Stimulated activated CD4-positive, alpha-beta T cell treated with anti-CD3 and anti-CD28 coated beads, Interleukin-2, amount 100 ng/mL, for 48 hours (primary cell): ENCODE results near the gene CENPT.

Experiments
- DNase-seq, 2 donors: peaks; one replicate each; pipeline ENCODE4 v3.0.0-alpha.2; 2020

Gene CENPT, protein sequence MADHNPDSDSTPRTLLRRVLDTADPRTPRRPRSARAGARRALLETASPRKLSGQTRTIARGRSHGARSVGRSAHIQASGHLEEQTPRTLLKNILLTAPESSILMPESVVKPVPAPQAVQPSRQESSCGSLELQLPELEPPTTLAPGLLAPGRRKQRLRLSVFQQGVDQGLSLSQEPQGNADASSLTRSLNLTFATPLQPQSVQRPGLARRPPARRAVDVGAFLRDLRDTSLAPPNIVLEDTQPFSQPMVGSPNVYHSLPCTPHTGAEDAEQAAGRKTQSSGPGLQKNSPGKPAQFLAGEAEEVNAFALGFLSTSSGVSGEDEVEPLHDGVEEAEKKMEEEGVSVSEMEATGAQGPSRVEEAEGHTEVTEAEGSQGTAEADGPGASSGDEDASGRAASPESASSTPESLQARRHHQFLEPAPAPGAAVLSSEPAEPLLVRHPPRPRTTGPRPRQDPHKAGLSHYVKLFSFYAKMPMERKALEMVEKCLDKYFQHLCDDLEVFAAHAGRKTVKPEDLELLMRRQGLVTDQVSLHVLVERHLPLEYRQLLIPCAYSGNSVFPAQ

DNA sequence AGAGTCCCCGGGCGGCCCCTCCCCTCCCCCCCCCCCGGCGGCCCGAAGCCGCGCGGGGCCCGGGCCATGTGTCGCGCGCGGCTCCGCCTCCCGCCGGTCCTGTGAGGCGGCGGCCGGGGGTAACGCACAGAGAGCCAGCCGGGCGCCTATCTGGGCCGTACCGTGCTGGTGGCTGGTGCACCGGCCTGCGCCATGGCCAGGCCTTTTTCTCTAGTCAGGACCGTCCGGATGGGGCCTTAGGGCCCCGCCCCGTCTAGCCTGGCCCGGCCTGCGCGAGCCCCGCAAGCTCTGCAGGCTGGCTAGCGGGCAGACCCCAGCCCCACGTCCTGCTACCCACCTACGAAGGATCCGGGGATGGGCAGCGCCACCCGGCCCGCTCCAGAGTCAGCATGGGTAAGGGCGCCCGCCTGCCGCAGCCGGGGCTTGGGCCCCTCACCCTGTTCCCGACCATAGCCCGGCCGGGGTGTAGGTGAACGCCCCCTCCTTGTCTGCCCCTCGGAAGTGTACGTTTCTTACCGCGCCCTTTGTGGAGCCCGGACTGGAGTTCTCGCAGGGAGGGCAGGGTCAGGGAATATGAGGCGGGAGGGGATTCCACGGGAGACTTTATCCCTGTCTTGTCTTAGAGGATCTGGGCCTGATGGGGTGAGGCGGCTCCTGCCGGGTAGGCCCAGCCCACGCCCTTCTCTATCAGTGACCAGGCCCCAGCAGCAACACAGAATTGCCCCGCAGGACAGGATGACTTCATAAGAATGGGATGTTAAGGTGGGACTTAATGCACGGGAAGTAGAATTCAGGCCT is at the start of gene CENPT:
TSS of gene CENPT (minus strand) at position 630 of the 798 bp plus-strand sequence. CDS start 13,834 bp downstream, outside the sequence.
- DNase-seq = no peak

DNA sequence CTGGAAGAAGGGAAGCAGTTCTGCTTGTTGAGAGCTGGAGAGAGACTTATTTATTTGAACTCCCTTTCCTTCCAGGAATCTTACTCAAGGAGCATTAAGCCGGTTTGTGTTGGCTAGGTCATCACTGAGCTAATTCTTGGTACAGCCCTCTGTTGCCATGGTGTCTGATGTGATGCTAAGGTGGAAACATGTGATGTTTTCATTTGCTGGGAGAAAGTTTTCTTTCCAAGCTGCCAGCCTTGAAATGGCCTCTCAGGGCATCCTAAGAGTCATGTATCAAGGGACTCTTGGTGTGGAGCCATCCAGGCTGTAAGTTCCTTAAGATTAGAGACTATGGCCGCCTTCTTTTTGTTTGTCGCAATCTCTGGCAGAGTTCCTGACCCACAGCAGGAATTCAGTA is 49.7 kb upstream of the CENPT start:
- no peak for DNase-seq

DNA sequence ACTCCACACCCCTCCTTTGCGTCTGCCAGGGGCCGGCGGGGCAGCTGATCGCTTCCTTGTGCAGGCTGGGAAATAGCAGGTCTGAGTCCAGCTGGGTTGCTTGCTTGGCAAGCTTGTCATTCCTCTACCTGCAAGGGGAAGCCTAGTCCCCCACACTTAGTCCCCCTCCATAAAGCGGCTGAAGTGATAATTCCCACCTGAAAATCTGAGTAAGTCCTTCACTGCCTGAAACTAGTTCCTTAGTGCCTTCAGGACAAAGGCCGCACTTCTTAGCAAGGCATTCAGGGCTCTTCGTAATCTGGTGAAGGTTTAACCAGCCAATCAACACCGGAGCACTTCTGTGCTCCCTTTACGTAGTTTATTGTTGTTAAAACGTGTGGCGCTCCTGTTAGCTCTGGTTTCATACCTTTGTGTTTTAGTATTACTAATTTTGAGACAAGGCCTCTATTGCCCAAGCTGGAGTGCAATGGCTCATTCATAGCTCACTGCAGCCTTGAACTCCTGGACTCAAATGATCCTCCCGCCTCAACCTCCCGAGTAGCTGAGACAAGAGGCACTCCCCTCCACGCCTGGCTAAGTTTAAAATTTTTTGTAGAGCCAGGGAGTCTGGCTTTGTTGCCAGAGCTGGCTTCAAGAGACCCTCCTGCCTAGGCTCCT is 46.4 kb upstream of the CENPT start:
- no peak for DNase-seq

DNA sequence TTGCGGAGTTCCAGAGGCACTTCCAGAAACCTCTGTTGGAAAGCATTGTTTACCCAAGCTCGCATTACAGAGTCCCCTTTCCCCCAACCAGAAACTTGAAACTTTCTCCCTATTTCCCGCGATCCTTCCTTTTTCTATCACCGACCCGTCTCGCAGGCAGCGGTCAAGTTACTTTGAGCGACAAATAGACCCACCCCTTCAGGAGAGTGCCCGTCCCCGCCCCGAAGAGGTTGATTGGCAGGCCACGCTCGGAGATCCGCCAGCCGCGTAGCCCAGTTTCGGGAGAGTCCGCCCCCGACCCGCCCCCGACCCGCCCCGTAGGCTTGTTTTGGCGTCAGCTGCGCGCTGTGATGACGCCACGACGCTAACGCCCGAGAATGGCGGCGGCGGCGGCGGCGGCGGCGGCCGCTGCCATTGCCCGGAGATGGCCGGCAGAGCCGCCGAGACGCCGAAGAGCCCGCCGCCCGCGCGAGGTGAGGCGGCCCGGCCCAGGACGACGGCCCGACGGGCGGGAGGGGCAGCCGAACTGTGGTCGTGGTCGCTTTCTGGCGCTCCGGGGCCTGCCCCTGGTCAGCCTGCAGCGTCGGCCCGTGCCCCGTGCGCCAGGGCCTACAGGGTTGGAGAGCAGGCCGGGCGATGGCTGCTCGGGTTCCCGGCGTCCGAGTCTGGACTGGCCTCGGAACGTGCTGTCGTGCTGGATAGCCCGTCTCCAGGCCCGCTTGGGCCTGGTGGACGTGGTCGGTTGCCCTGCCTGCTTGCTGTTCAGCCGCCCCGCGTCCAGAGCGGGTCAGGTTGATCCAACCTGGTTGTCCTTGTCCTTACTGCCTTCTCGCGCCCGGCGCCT is 45.6 kb upstream of the CENPT start, which contains the start of gene PSKH1:
TSS of gene PSKH1 (plus strand) at position 356 of the 844 bp plus-strand sequence. CDS start 15,496 bp downstream, outside the sequence.
- peak; percentile 91 to 95 for DNase-seq

DNA sequence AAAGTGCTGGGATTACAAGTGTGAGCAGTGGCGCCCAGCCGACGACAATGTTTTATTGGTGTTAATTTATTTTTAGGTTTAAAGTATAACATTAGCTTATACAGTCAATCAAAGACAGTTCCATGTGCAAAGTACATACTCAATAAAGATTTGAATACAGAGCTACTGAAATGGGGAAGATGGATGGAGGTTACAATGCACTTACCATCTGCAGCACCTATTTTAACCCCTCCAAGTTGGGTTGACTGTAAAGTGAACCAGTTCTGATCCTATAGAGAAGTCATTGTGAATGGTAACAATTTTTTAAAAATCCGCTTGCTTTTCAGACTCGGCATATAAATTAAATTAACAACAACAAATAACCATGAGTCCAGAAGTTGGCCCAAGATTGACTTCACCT is 44.9 kb upstream of the CENPT start:
- DNase-seq = no peak

DNA sequence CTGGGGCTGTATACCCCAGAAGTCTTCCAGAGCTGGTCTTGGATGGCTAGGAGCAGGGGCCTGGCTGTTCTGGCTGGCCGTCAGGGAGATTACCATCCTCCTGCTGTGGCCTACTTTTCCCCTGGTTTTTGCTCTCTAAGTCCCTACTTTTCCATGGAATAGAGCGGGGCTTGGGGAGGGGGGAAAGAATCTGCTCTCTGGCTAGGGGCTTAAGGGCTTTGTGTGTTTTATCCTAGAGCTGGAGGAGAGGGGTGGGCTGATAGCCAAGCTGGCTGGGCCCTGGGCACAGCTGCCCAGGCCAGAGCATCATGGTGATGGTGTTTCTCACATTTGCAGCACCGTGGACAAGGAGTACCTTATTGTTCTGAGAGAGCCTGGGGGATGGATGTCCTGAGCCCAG is 40.8 kb upstream of the CENPT start:
- no peak for DNase-seq

DNA sequence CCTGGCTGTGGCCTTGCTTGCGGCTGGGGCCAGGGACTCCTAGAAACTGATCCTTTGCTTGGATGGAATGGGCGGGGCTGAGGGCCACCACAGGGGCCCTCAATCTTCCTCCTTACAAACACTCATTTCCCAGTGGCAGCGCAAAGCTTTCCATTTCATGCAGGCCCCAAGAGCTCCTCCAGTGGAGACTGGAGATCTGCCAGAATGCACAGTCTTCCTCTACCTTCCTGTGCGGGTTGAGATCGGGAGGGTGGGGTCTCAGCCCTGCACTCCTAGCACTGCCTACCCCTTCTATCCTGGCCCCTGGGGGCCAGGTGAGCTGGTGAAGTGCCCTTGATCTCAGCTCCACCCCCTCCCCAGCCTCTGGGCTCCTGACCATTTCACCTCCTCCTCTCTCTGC is 38.9 kb upstream of the CENPT start:
- no peak for DNase-seq

DNA sequence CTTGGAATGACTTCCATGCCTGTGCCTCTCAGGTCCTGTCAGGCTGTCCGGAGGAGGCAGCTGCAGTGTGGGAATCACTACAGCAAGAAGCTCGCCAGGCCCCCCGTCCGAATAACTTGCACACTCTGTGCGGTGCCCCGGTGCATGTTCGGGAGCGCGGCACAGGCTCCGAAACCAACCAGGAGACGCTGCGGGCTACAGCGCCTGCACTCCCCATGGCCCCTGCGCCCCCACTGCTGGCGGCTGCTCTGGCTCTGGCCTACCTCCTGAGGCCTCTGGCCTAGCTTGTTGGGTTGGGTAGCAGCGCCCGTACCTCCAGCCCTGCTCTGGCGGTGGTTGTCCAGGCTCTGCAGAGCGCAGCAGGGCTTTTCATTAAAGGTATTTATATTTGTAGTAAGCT is 38.5 kb upstream of the CENPT start:
- DNase-seq = no peak

DNA sequence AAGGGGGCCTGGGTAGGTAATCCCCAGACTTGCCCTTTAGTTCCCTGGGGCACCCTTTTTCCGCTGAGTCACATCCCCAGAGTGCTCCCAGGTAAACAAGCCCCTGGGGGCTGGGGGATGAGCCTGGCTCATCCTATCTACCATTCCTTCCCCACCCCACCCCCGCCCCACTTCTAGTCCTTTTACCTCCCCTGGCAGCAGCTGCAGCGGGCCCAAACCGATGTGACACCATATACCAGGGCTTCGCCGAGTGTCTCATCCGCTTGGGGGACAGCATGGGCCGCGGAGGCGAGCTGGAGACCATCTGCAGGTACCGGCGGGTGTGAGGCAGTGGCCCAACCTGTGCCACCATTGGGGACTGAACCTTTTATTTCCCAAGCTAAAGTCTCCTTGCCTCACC is 38.1 kb upstream of the CENPT start:
- no peak for DNase-seq

DNA sequence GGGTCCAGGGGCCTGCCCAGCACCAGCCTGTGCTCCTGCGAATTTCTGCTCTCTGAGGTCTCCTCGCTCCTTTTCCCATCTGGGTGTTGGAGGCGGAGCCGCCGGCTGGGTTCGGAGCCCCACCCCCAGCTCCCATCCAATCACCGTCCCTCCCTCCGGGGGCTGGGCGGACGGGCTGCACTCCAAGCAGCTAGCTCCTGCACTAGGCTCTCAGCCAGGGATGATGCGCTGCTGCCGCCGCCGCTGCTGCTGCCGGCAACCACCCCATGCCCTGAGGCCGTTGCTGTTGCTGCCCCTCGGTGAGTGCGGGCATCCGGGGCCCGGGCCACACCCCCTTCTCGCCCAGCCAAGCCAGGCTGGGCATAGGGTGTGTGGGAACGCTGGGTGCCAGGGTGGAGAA is 37.2 kb upstream of the CENPT start, which contains the start of gene NRN1L:
TSS of gene NRN1L (plus strand) at position 202 of the 400 bp plus-strand sequence. CDS start at position 221, 19 bp downstream.
- DNase-seq = no peak

DNA sequence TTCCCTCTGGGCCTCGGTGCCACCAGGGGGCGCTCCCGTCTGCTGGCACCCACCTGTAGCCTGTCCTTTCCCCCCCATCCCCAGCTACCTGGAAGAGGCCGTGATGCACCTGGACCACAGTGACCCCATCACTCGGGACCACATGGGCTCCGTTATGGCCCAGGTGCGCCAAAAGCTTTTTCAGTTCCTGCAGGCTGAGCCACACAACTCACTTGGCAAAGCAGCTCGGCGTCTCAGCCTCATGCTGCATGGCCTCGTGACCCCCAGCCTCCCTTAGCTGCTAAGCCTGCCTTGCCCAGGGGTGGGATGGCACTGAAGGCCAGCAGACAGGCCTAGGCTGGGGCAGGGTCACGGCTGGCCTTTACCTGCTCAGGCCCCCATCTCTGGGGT is 36.4 kb upstream of the CENPT start:
- peak; percentile 65 to 75 for DNase-seq

DNA sequence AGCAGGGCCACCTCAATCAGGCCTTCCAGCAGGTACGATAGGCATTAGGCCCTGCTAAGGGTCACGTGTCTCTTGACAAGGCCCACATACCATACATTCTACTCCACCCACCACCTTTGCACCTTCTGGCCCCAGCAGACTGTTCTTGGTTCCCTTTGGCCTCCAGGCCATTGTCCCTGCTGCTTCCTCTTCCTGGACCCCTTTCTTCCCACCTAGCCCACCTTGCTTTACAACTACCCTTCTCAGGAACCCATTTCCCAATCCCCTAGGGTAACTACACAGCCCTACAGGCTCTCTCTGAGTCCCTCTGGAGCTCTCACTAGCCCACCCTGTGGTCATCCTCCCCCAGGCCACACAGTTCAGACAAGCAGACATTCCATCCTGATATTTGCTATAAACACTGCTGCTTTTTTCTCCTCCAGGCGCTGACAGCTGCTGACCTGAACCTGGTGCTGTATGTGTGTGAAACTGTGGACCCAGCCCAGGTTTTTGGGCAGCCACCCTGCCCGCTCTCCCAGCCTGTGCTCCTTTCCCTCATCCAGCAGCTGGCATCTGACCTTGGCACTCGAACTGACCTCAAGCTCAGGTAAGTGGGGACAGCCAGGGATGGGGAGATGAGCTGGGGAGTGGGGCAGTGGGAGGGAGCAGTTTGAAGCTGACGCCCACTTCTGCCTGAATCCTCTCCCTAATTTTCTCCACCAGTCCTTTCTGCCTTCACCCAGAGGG is 35.8 kb upstream of the CENPT start:
- DNase-seq = no peak

DNA sequence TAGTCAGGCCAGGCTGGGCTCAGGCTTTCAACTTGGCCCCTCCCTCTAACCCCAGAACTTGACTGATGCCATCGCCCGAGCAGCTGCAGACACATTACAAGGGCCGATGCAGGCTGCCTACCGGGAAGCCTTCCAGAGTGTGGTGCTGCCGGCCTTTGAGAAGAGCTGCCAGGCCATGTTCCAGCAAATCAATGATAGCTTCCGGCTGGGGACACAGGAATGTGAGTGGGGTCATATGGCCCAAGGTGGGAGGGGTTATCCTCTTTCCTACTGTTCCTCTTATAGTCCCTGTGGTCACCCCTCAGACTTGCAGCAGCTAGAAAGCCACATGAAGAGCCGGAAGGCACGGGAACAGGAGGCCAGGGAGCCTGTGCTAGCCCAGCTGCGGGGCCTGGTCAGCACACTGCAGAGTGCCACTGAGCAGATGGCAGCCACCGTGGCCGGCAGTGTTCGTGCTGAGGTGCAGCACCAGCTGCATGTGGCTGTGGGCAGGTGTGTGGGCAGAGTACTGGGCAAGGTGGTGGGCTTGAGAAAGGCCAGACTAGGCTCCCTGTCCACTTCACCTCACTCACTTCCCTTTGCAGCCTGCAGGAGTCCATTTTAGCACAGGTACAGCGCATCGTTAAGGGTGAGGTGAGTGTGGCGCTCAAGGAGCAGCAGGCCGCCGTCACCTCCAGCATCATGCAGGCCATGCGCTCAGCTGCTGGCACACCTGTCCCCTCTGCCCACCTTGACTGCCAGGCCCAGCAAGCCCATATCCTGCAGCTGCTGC is 35.1 kb upstream of the CENPT start:
- DNase-seq = no peak

DNA sequence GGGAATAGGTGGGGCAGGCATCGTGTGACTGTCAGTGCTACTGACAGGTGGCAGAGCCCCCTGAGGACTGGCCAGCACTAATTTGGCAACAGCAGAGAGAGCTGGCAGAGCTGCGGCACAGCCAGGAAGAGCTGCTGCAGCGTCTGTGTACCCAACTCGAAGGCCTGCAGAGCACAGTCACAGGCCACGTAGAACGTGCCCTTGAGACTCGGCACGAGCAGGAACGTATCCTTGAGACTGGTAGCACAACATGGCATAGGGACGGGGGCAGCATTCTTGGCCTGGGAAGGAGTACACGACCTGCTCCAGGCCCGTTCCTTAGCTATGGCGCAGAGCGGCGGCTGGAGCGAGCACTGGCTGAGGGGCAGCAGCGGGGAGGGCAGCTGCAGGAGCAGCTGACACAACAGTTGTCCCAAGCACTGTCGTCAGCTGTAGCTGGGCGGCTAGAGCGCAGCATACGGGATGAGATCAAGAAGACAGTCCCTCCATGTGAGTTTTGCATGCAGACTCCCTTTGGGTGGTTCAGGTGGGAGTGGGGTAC is 34.2 kb upstream of the CENPT start:
- DNase-seq = no peak

DNA sequence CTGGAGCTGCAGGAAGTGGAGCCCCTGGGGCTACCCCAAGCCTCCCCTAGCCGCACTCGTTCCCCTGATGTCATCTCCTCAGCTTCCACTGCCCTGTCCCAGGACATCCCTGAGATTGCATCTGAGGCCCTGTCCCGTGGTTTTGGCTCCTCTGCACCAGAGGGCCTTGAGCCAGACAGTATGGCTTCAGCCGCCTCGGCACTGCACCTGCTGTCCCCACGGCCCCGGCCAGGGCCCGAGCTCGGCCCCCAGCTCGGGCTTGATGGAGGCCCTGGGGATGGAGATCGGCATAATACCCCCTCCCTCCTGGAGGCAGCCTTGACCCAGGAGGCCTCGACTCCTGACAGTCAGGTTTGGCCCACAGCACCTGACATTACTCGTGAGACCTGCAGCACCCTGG is 33.1 kb upstream of the CENPT start:
- DNase-seq = no peak

DNA sequence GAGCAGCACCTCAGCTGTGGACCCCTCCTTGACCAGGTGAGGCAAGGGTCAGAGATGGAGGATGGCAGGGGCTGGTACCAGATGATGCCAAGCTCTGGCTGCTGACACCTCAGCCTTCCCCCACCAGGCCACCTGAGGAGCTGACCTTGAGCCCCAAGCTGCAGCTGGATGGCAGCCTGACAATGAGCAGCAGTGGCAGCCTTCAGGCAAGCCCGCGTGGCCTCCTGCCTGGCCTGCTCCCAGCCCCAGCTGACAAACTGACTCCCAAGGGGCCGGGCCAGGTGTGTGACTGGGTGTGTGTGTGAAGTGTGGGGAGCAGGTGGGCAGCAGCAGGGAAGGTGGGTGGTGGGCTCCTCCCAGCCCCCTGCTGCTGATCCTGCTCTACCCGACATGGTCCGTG is 32.4 kb upstream of the CENPT start:
- DNase-seq = no peak

DNA sequence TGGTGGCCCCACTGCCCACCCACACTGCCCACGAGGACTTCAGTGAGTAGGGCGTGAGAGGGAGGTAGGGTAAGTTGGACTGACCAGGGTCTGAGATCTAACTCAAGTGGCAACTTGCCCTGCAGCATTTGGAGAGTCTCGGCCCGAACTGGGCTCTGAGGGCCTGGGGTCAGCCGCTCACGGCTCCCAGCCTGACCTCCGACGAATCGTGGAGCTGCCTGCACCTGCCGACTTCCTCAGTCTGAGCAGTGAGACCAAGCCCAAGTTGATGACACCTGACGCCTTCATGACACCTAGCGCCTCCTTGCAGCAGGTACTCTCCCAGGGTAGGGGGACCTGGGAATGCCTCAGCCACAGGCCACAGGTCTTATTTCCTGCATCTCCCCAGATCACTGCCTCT is 32.0 kb upstream of the CENPT start:
- DNase-seq = no peak

DNA sequence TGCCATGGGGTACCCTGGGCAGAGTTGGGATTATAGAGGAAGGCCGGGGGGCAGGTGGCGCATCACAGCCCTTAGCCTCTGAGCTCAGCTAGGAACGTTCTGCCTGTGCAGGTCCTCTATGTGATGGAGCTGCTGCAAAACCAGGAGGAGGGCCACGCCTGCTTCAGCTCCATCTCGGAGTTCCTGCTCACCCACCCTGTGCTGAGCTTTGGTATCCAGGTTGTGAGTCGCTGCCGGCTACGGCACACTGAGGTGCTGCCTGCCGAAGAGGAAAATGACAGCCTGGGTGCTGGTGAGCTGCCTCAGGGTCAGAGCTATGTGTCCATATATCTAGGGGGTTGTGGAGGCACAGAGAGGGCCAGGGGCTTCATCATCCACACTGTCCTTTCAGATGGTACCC is 31.4 kb upstream of the CENPT start:
- no peak for DNase-seq

DNA sequence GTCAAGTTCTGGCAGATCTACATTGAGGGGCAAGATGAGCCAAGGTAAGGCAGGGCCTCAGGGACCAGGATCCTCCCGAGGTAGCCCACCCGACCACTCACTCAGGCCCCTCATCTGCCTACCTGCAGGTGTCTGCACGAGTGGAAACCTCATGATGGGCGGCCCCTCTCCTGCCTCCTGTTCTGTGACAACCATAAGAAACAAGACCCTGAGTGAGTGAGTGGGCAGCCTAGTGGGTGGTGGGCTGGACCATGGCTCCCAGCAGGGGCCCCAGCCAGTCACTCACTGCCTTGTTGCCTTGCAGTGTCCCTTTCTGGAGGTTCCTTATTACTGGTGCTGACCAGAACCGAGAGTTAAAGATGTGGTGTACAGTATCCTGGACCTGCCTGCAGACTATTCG is 30.7 kb upstream of the CENPT start:
- DNase-seq = no peak

DNA sequence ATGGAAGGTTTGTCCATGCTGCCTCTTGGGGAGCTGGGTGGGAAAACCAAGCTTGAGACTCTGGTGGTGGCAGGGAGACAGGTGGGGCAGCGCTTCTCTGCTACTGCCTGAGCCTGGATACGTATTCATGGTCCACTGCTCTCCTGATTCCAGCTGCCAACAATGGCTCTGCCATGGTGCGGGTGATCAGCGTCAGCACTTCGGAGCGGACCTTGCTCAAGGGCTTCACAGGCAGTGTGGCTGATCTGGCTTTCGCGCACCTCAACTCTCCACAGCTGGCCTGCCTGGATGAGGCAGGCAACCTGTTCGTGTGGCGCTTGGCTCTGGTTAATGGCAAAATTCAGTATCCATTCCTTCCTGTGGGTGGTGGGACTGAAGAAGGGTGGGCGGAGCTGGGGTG is 29.6 kb upstream of the CENPT start:
- no peak for DNase-seq
